Stimulated activated CD8-positive, alpha-beta memory T cell treated with anti-CD3 and anti-CD28 coated beads, Interleukin-15, amount 100 ng/mL, for 48 hours (primary cell): ENCODE data around the gene CACNA1C.

Experiments
- DNase-seq, 2 donors: peaks; one replicate each; pipeline ENCODE4 v3.0.0-alpha.2; 2020; ENCODE audit warnings: low read depth in 2 of 2

Gene CACNA1C

GRCh38 chr12:2553388-2554126 lies 500.8 kb downstream of the CACNA1C start:
- no peak for DNase-seq

DNA sequence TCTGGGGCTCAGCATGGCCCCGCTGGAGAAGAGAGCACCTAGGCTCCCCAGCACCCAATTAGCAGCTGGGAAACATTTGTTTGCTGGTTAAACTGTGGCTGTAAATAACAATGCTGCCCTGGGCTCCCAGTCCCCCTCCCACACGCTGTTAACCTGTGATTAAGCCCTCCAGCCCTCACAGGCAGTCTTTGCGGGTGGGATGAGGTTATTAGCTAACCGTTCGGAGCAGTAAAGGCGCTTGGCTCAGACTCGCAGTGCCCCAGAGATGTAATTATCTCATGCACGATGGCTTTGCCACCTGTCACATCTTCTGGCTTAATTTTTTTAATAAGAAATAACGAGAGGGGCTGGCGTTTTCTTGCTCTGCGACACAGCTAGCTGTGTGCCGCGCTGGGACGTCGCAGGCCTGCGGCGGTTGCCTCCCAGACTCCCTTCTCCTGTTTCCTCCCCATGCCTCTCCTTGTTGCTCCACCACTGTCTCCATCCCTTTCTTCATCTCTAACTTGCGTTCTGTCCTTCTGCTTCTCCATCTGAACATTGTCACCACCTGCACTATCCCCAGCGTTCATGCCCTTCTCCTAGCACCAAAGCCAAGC lies 502.8 kb downstream of the CACNA1C start:
- no peak for DNase-seq

DNA sequence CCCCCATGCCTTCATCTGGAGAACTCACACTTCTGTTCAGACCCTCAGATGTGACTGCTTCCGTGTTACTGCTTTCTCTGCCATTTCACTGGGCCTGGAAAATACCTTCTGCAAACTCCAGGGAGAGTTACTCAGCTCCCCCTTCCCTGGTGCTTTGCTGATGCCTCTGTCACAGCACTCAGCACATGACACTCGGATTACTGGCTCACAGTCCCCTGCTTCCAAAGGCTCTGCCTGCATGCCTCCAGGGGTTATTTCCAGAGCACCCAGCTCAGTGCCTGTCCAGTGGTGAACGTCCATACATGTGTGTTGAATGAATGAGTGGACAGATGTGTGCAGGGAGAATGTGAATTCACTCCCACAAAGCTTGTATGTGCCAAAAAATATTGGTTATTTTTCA lies 504.8 kb downstream of the CACNA1C start:
- no peak for DNase-seq

DNA sequence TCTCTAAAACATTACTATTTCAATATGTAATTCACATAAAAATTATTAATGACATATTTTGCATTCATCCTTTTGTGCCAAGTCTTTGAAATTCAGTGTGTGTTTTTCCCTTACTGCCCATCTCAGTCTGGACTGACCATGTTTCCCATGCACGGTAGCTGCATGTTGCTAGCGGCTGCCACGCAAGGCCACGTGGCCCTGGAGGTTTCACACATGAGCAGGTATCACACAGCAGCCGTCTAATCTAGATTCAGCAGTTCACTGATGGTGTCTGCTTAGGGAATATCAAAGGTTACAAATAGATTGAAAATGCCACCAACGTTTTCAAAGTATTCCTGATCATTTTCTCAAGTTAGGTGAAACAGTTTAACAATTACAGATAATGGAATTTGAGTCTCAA lies 507.1 kb downstream of the CACNA1C start:
- no peak for DNase-seq

DNA sequence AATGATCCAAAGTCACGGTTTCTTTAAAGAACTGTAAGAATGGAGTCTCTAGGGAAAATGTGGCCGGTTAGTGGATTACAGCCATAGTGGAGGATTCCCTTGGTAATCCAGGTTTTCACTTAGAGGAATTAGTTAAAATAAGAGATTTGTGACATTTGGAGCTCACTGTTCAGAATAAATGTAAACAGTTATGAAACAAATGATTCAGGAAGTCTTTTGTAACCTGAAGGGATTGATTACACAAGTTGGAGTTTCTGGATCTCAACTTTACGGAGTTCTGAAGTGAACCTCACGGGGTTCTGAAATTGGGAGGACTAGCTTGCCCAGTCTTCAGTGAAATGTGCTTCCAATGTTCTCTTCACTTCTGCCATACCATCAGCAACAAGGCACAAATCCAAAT lies 507.6 kb downstream of the CACNA1C start:
- no peak for DNase-seq

GRCh38 chr12:2561367-2561766 lies 508.6 kb downstream of the CACNA1C start:
- DNase-seq = no peak

- DNase-seq = no peak
Measured at GRCh38 chr12:2562400-2562799, 509.6 kb downstream of the CACNA1C start.

GRCh38 chr12:2563709-2564108 lies 510.9 kb downstream of the CACNA1C start:
- DNase-seq = no peak

DNA sequence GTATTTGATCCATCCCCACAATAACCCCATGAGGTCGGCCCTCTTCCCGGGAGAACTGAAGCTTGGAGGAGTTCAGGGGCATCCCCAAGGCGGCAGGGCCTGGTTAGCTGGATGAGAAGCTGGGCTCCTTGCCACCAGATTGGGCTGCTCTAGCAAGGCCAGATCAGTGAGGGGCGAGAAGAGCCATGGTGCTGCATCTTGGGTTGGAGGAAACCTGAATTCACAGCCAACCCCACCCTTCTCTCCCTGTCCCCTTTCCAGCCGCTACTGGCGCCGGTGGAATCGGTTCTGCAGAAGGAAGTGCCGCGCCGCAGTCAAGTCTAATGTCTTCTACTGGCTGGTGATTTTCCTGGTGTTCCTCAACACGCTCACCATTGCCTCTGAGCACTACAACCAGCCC lies 513.4 kb downstream of the CACNA1C start:
- DNase-seq = no peak

GRCh38 chr12:2567711-2568110 lies 514.9 kb downstream of the CACNA1C start:
- DNase-seq = no peak

DNA sequence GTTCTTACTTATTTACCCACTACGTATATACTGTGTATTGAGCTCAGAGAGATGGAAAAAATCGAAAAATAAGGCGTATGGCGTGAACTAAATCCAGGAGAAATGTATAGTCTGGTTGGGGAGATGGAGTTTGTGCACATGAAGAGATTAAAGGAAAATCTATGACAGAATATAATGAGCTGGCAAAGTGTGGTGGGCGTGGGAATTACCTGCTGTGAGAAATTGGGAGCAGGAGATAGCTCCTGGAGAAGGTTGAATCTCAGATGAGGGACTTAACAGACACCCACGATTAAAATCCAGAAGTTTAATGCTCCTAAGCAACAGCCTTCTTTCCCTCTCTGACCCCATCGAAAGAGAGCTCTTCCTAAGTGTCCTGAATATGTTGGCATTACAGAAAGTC lies 517.8 kb downstream of the CACNA1C start:
- DNase-seq = no peak

GRCh38 chr12:2574355-2574935 lies 521.7 kb downstream of the CACNA1C start:
- no peak for DNase-seq

GRCh38 chr12:2575245-2575644 lies 522.5 kb downstream of the CACNA1C start:
- DNase-seq = no peak

GRCh38 chr12:2578211-2578610 lies 525.4 kb downstream of the CACNA1C start:
- no peak for DNase-seq

DNA sequence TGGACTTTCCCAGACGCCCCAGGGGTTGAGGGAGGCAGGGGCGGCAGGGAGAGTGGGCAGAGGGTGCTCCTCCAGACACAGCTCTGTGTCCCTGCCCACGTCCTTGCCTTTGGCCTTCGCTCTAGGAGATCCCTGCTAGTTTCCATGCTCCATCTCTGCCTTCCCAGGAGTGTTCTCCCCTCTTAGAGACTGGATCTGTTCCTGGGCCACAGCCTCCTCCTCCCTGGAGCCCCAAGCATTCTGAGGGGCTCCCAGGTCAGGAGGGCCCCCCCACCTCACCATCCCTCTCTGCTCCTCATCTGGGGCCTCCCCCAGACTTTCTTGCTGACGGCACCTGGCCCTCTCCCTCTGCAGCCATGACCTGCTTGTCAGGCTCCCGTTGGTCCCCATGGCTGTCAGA lies 526.0 kb downstream of the CACNA1C start:
- no peak for DNase-seq

DNA sequence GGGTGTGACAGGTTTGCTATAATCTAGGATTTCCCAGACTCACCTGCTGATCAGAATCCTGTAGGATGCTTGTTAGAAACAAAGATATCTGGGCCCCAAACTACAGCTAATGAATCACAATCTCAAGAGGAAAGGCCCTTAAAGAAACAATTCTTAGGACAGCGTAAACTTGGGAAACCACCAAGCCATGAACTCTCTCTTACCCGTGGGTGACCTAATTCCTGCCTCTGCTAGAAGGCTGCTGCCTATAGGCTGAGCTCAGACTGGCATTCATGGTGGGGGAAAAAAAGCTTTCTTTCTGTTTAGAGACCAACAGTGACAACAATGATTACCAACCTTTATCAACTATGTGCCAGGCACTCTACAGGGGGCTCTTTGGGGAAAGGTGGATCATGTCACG lies 528.0 kb downstream of the CACNA1C start:
- DNase-seq = no peak

DNA sequence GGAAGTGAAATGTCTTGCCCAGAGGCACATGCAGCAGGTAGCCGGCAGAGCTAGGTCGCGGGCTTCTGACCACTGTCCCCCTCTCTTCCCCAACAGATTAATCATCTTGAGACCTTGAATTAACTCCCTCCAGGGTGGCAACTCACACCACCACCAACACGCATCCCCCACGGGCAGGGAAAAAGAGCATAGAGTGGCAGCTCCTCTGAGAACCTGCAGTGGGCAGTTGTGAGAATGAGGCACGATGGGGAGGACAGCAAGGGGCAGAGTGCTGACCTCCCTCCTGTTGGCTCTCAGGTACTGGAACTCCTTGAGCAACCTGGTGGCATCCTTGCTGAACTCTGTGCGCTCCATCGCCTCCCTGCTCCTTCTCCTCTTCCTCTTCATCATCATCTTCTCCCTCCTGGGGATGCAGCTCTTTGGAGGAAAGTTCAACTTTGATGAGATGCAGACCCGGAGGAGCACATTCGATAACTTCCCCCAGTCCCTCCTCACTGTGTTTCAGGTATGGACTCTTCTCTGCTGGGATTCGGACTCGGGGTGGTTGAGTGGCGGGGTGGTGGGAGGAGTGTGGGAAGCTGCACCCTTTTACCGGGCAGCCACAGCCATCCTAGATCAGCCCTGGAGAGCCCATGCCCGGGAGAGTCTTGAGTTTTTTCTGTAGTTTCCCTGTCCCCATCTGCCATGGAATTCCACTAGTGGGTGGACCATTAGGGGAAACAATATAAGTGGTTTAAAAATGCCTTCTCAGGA lies 528.7 kb downstream of the CACNA1C start:
- DNase-seq = no peak

- no peak for DNase-seq
Measured at GRCh38 chr12:2582631-2583030, 529.8 kb downstream of the CACNA1C start.

DNA sequence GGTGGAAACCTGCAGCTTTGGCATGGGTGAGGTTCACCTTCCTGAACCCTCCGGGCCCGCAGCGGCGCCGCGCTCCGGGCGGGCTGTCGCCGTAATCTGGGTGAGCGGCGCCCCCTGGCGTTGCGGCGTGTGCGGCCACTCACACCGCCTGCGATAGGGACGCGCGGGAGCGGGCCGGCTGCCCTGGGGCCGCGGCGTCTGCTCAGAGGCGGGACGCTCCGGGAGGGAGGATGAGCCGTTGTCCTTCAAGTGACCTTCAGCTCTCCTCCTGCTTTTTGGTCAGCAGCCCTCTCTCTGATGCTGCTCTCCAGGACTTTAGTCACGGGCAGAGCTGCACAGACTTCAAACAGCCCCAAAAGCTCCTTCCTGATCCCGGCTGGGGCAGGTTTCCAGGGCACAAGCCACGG lies 530.3 kb downstream of the CACNA1C start:
- DNase-seq = peak; percentile 43 to 45

DNA sequence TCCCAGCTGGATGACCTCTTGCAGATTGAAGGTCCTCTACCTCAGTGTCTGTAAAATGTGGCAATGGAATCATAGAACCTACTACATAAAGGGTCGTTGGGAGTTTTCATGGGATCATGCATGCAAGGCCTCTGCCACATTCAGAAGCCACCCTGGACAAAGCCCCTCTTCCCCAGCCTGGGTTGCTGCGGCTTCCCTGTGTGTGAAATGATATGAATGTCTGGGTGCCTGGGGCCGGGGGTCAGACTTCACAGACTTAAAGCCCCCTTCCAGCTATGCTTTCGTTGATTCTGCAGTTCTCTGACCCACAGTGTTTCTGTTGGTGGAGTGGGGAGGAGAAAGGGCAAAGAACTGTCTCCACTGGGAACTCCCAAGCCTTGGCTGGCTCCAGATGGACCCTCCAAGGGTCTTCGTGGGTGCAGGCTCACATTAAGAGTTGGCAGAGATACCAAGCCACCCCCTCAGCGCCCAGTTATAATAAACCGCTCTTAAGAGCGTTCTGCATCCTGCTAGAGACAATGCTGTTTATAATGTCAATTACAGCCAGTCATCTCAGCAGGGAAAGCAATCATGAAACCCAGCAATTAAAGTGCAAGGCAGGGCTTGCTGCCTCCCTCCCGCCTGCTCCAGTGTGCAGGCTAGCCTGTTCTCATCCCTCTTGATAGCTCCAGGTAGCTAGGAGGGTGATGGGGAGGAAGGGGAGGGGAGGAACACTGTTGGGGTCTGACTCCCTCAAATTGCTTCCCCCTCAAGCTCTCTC lies 531.0 kb downstream of the CACNA1C start:
- DNase-seq = no peak

- no peak for DNase-seq
Measured at GRCh38 chr12:2586156-2587038, 533.6 kb downstream of the CACNA1C start.
